ENCODE results near the gene LEF1.
"Not testable (repeated sequence)": the region's sequence is repeated elsewhere in the genome, so short reads cannot be mapped to it uniquely, and the experiment has no call there.

The LEF1 gene

GRCh38 chr4:108068442-108068841 is 100.3 kb downstream of the LEF1 start:
- no peak overlapping the region for H3K27ac Mint-ChIP-seq
- H3K27me3 Mint-ChIP-seq = peaks cover 12% of the 10 kb centered on the region
- H3K9me3 Mint-ChIP-seq = no peaks in the 10 kb centered on the region
- H3K36me3 Mint-ChIP-seq = no peaks in the 10 kb centered on the region
- ATAC-seq (ENCODE audit: low read depth) (no peak), DNase-seq (ENCODE audit: low spot score in 2 of 2) (no peak)
- H3K4me3 Mint-ChIP-seq = no peak overlapping the region
- peaks cover 7% of the 10 kb centered on the region for H3K4me1 Mint-ChIP-seq

DNA sequence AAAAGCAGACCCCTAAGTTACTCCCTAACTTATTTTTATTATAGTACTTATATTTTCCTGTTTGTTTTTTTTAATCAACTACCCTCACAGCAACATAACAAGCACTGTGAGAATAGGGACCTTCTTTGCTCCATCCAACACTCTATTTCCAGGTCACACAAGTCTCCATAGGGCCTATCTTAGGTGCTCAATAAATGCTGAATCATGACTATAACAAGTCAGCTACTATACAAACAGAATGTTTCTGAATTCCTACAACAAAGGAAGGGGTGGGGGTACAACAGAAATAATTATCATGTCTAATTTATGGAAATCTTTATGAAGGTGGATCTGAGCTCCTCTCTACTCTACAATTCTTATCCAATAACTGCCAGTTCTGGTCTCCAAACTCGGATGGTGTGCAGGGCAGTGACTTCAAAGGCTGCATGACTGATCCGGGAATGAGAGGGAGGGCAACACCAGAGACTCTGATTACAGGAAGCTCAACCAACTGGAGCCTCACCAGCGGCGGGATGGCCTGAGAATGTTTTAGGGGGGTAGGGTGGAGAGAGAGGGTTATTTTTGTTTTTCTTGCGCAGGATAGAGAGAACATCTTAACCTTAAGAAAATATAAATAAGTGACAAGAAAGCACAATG is 107.9 kb downstream of the LEF1 start:
- no peaks in the 10 kb centered on the region for H3K9me3 Mint-ChIP-seq
- no peaks in the 10 kb centered on the region for H3K4me1 Mint-ChIP-seq
- H3K36me3 Mint-ChIP-seq = no peaks in the 10 kb centered on the region
- no peak overlapping the region for H3K4me3 Mint-ChIP-seq
- DNase-seq (ENCODE audit: low spot score in 2 of 2) (no peak), ATAC-seq (ENCODE audit: low read depth) (no peak)
- H3K27ac Mint-ChIP-seq = no peak overlapping the region
- peaks cover 18% of the 10 kb centered on the region for H3K27me3 Mint-ChIP-seq

DNA sequence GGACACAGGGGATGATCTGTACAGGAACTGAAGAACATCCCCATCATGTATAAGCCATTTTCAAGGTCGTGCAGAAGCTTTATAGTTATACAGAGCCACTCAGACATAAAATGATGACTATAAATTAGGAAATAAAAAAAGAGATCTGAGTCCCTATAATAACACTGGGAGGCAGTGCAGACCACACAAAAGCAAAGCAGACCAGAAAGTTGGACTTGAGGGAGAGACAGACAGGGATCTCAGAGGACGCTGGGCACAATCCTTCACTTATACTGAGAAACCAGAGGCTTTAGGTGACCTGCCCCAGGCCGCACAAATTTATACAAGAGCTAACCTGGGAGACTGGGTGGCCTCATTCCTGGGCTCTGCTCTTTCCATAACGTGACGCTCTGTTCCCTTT is 108.6 kb downstream of the LEF1 start:
- Mint-ChIP-seq H3K9me3 (no peaks in the 10 kb centered on the region), H3K27me3 (peaks cover 18% of the 10 kb centered on the region), H3K36me3 (no peaks in the 10 kb centered on the region), H3K4me1 (no peaks in the 10 kb centered on the region), H3K4me3 (no peak overlapping the region), H3K27ac (no peak overlapping the region)
- no peak for ATAC-seq (ENCODE audit: low read depth)
- DNase-seq (ENCODE audit: low spot score in 2 of 2) = no peak

DNA sequence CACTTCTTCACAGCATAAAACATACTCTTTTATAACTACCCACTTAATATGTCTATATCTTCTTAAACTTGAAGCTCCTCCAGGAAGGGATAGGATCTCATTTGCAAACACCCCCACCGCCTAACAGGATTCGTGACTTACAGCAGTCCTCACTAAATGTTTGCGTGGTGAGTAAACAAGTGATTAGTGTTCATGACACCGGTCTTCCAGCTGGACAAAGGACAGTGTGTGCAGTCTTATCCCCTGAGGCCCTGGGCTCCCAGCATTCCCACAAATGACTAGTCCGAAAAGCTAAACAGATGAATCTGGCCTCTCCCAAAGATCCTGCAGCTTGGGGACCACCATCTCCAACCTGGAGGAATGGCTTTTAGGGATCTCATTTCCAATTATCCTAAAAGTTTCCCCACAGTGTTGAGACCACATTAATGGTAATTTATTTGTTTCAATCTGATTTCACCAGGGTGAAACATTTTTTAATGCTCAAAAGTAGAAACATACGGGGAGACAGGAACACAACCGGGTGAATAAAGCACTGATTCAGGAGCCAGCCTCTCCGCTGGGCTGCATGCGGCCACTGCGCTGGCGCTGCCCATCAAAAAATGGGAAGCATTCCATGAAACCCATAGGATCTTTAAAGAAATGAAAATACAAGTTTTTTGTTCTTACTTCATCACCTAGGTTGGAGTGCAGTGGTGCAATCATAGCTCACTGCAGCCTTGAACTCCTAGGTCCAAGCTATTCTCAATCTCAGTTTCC is 109.9 kb downstream of the LEF1 start:
- DNase-seq (ENCODE audit: low spot score in 2 of 2) (no peak), ATAC-seq (ENCODE audit: low read depth) (no peak)
- Mint-ChIP-seq H3K27me3 (peaks cover 14% of the 10 kb centered on the region), H3K4me3 (no peak overlapping the region), H3K27ac (no peak overlapping the region), H3K4me1 (no peaks in the 10 kb centered on the region), H3K9me3 (no peaks in the 10 kb centered on the region), H3K36me3 (no peaks in the 10 kb centered on the region)

GRCh38 chr4:108056418-108056817 is 112.3 kb downstream of the LEF1 start:
- no peak for DNase-seq (ENCODE audit: low spot score in 2 of 2)
- no peak overlapping the region for H3K27ac Mint-ChIP-seq
- no peak for ATAC-seq (ENCODE audit: low read depth)
- peaks cover 3% of the 10 kb centered on the region for H3K27me3 Mint-ChIP-seq
- H3K9me3 Mint-ChIP-seq = no peaks in the 10 kb centered on the region
- H3K4me1 Mint-ChIP-seq = no peaks in the 10 kb centered on the region
- no peaks in the 10 kb centered on the region for H3K36me3 Mint-ChIP-seq
- H3K4me3 Mint-ChIP-seq = no peak overlapping the region

GRCh38 chr4:108055787-108056186 is 112.9 kb downstream of the LEF1 start:
- DNase-seq (ENCODE audit: low spot score in 2 of 2) = no peak
- Mint-ChIP-seq H3K27ac (no peak overlapping the region), H3K9me3 (no peaks in the 10 kb centered on the region), H3K27me3 (peaks cover 2% of the 10 kb centered on the region), H3K36me3 (no peaks in the 10 kb centered on the region), H3K4me3 (no peak overlapping the region), H3K4me1 (no peaks in the 10 kb centered on the region)
- ATAC-seq (ENCODE audit: low read depth) = no peak

- Mint-ChIP-seq H3K4me3 (no peak overlapping the region), H3K27ac (no peak overlapping the region), H3K27me3 (no peaks in the 10 kb centered on the region), H3K4me1 (no peaks in the 10 kb centered on the region), H3K36me3 (no peaks in the 10 kb centered on the region), H3K9me3 (no peaks in the 10 kb centered on the region)
- ATAC-seq (ENCODE audit: low read depth) (no peak), DNase-seq (ENCODE audit: low spot score in 2 of 2) (no peak)
Observed at GRCh38 chr4:108054025-108054638, 114.6 kb downstream of the LEF1 start.

GRCh38 chr4:108053251-108053711 is 115.5 kb downstream of the LEF1 start:
- DNase-seq (ENCODE audit: low spot score in 2 of 2) (no peak), ATAC-seq (ENCODE audit: low read depth) (no peak)
- no peak overlapping the region for H3K4me3 Mint-ChIP-seq
- H3K36me3 Mint-ChIP-seq = no peaks in the 10 kb centered on the region
- H3K9me3 Mint-ChIP-seq = no peaks in the 10 kb centered on the region
- H3K27me3 Mint-ChIP-seq = no peaks in the 10 kb centered on the region
- no peak overlapping the region for H3K27ac Mint-ChIP-seq
- no peaks in the 10 kb centered on the region for H3K4me1 Mint-ChIP-seq

DNA sequence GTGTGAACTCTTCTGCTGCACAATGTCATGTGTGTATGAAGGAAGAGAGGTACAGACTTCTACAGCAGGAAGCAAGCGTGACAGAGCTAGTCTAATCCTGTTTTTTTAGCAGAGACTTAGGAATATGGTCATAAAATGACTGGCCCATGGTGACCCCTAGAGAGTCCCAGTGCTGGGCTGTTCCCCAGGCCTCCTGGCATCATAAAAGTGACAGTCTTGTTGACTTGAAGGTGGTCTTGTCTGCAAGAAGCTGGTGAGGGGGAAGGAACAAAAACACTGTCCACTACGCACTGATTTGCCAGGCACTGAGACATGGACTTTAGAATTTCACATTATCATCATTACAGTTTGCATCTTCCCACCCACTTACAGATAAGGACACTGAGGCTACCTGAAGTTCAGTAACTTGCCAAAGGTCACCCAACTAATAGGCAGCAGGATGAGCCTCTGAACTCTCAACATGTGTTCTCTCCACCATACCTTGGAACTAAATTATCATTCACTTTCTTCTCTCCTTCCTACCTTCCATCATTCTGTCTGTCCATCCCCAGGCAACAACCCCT is 116.1 kb downstream of the LEF1 start:
- H3K36me3 Mint-ChIP-seq = no peaks in the 10 kb centered on the region

DNA sequence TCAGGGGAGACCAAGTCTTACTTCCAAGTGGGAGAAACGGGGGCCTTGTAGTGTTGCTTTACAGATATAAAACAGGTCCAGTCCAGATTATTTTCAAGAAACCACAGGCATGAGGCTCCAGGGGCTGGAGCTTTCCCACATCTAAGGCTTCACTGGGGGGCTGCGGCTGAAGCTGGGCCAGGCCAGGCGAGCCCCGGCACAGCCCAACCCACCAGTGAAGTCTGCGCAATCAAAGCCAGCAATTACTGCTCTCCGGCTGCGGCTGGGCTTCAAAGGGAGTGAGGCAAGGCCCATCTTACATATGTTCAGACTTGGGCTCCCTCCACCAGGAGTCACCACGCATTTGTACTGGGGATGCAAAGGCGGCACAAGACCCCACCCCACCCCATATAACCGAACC is 117.4 kb downstream of the LEF1 start:
- Mint-ChIP-seq H3K36me3 (no peaks in the 10 kb centered on the region), H3K27me3 (no peaks in the 10 kb centered on the region), H3K4me1 (no peaks in the 10 kb centered on the region), H3K4me3 (no peak overlapping the region), H3K27ac (no peak overlapping the region), H3K9me3 (no peaks in the 10 kb centered on the region)
- DNase-seq (ENCODE audit: low spot score in 2 of 2) = no peak
- ATAC-seq (ENCODE audit: low read depth) = no peak

More for the DNA sequence above, 116.1 kb downstream of the LEF1 start:
- Mint-ChIP-seq H3K27me3 (no peaks in the 10 kb centered on the region), H3K9me3 (no peaks in the 10 kb centered on the region), H3K4me3 (no peak overlapping the region), H3K27ac (no peak overlapping the region), H3K4me1 (no peaks in the 10 kb centered on the region)
- DNase-seq (ENCODE audit: low spot score in 2 of 2) (no peak), ATAC-seq (ENCODE audit: low read depth) (no peak)

DNA sequence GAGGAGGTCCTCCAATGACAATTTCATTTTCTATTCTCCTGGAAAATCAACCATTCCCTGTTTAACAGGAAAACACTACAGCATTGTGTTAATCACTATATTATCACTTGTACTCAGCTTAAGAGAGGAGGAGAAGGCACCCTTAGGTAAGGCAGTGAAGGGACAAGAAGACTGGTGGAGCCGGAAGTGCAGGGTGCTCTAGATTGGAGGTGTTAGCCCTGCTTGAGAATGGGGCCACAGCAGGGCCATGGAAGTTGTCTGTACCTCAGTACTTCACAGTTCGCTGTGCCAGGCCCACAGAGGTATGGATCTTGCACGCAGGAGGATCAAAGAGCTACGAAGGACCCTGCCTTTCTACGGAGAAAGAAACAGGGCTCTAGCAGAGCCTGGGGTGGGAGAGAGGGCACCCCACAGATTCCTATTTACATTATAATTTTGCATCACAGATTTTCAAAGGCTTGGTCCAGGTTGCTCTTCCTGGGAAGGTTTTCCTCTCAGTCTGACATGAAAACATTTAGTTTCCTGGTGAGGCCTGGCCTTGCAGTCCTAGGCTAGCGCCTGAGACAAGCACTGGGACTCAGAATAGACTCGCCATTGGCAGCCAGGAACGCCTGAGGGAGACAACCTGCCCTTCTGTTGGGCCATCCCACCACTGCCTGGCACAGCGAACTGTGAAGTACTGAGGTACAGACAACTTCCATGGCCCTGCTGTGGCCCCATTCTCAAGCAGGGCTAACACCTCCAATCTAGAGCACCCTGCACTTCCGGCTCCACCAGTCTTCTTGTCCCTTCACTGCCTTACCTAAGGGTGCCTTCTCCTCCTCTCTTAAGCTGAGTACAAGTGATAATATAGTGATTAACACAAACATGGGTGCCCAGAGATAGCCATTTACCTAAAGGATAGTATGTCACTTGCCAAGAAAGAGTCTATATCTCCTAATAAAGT is 118.3 kb downstream of the LEF1 start:
- H3K9me3 Mint-ChIP-seq; H3K27ac Mint-ChIP-seq; H3K27me3 Mint-ChIP-seq; H3K4me3 Mint-ChIP-seq; H3K4me1 Mint-ChIP-seq; ATAC-seq (ENCODE audit: low read depth); H3K36me3 Mint-ChIP-seq; DNase-seq (ENCODE audit: low spot score in 2 of 2): not testable (repeated sequence)

GRCh38 chr4:108049406-108049805 is 119.3 kb downstream of the LEF1 start:
- H3K4me3 Mint-ChIP-seq = peak overlapping the region; percentile 73
- no peaks in the 10 kb centered on the region for H3K27me3 Mint-ChIP-seq
- no peaks in the 10 kb centered on the region for H3K36me3 Mint-ChIP-seq
- ATAC-seq (ENCODE audit: low read depth) = no peak
- DNase-seq (ENCODE audit: low spot score in 2 of 2) = no peak
- H3K4me1 Mint-ChIP-seq = no peaks in the 10 kb centered on the region
- no peaks in the 10 kb centered on the region for H3K9me3 Mint-ChIP-seq
- no peak overlapping the region for H3K27ac Mint-ChIP-seq

DNA sequence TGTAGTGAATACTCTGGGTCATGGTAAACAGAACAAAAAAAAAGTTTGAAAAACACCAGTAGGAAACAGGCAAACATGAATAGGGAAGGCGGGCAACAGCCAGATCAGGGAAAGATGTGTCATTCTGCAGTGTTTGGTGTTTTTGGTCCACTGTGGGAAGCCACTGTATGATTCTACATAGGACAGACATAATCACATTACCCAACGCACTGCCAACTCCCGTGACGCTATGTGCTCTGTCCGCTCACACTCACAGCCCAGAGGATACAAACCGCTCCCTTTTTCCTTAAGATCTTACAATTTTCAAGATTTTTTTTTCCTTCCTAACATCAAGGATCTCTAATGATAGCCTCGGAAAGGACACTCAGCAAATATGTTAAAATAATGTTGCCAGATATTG is 119.7 kb downstream of the LEF1 start:
- DNase-seq (ENCODE audit: low spot score in 2 of 2) (no peak), ATAC-seq (ENCODE audit: low read depth) (no peak)
- Mint-ChIP-seq H3K9me3 (no peaks in the 10 kb centered on the region), H3K27ac (no peak overlapping the region), H3K4me3 (no peak overlapping the region), H3K36me3 (no peaks in the 10 kb centered on the region), H3K4me1 (no peaks in the 10 kb centered on the region), H3K27me3 (no peaks in the 10 kb centered on the region)

Measured in memory B cell (primary cell).